Measurements from ENCODE around the gene FAM241A. TPM values are rescaled to one million over a fixed set of nuclear protein-coding genes. Genes with fewer than 3 reads are reported as not detected.

FAM241A gene
- total and polyA plus RNA-seq, 2 donors (not counting 3 experiments of a cell fraction or from before 2014, with no cell fraction given) = 3.2 to 9.1 TPM

GRCh38 chr4:112222219-112222955 lies 77.1 kb downstream of the FAM241A start:
- Histone ChIP-seq H4K20me1 (replicated peaks; ENCODE audit: control insufficient read depth, extremely low read depth, insufficient read depth, low read length) (no peaks in the 10 kb centered on the region), H3K4me1 (ENCODE audit: control insufficient read depth, extremely low read depth, insufficient read depth, low read length) (no peaks in the 10 kb centered on the region), H3K4me3 (replicated peaks in 1 of 3; ENCODE audit: insufficient read depth in 1 of 3, low read depth in 1 of 3, low read length in 3 of 3) (no peak overlapping the region), H3K9me3 (replicated peaks; ENCODE audit: control insufficient read depth, insufficient read depth, low read length) (no peaks in the 10 kb centered on the region), H3K27me3 (ENCODE audit: control insufficient read depth in 2 of 2, insufficient read depth in 2 of 2, low read length in 2 of 2) (no peaks in the 10 kb centered on the region), H3K27ac (ENCODE audit: insufficient read depth, low read depth, low read length) (no peak overlapping the region), H2AFZ (ENCODE audit: low read depth, low read length) (no peak overlapping the region), H3K79me2 (ENCODE audit: control insufficient read depth, insufficient read depth, low read length) (no peaks in the 10 kb centered on the region), H3K4me2 (ENCODE audit: insufficient read depth, low read length) (no peak overlapping the region), H3K9me1 (replicated peaks; ENCODE audit: control insufficient read depth, extremely low read depth, insufficient read depth, low read length) (no peaks in the 10 kb centered on the region), H3K36me3 (ENCODE audit: control insufficient read depth in 2 of 2, extremely low read depth in 1 of 2, insufficient read depth in 2 of 2, low read length in 2 of 2) (no peaks in the 10 kb centered on the region), H3K9ac (replicated peaks; ENCODE audit: extremely low read depth, insufficient read depth, low read length) (no peak overlapping the region)
- no peak for DNase-seq (ENCODE audit: low read depth, low spot score)
- dilution Hi-C loops (cut with MboI; ENCODE audit: extremely low pct_ligation_motif_present, low sequenced_read_pairs) = no loop called here
- POLR2A ChIA-PET = no interaction called here
- CTCF ChIA-PET = interaction anchor here (4.4 kb wide), 1 partner anchor 9 kb away, joined by 21 read pairs; no protein-coding TSS in a partner anchor
- intact Hi-C loops (cut with micrococcal nuclease) = no loop called here
- BruUV-seq (replicated peaks) = no TSS peak
- no peak for TF ChIP-seq GATA2 (IDR thresholded peaks at IDR 0.05; ENCODE audit: insufficient read depth, insufficient read length, low read depth, low read length)
- TF ChIP-seq FOS (IDR thresholded peaks at IDR 0.05; ENCODE audit: borderline replicate concordance, insufficient read depth, low read length) = no peak
- TF ChIP-seq JUN (IDR thresholded peaks at IDR 0.05; ENCODE audit: borderline replicate concordance, insufficient read depth, insufficient read length, low read depth) = no peak
- TF ChIP-seq, protein P1, sequence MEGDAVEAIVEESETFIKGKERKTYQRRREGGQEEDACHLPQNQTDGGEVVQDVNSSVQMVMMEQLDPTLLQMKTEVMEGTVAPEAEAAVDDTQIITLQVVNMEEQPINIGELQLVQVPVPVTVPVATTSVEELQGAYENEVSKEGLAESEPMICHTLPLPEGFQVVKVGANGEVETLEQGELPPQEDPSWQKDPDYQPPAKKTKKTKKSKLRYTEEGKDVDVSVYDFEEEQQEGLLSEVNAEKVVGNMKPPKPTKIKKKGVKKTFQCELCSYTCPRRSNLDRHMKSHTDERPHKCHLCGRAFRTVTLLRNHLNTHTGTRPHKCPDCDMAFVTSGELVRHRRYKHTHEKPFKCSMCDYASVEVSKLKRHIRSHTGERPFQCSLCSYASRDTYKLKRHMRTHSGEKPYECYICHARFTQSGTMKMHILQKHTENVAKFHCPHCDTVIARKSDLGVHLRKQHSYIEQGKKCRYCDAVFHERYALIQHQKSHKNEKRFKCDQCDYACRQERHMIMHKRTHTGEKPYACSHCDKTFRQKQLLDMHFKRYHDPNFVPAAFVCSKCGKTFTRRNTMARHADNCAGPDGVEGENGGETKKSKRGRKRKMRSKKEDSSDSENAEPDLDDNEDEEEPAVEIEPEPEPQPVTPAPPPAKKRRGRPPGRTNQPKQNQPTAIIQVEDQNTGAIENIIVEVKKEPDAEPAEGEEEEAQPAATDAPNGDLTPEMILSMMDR (IDR thresholded peaks at IDR 0.05; ENCODE audit: extremely low read depth in 1 of 2, insufficient read depth in 1 of 2, low read depth in 1 of 2, low read length in 2 of 2) = no peak
- no peak for TF ChIP-seq EZH2 (IDR thresholded peaks at IDR 0.05; ENCODE audit: borderline replicate concordance, low read depth, low read length, severe bottlenecking)
- no peak for TF ChIP-seq POLR2A (IDR thresholded peaks at IDR 0.05; ENCODE audit: low read depth, low read length)
- TF ChIP-seq, protein P2, sequence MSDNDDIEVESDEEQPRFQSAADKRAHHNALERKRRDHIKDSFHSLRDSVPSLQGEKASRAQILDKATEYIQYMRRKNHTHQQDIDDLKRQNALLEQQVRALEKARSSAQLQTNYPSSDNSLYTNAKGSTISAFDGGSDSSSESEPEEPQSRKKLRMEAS (IDR thresholded peaks at IDR 0.05; ENCODE audit: insufficient read depth, insufficient read length) = no peak
- TF ChIP-seq MYC (IDR thresholded peaks at IDR 0.05; ENCODE audit: low read depth, low read length) = no peak
- TF ChIP-seq POLR2AphosphoS5 (IDR thresholded peaks at IDR 0.05; ENCODE audit: insufficient read depth, low read depth, low read length) = no peak
- FAIRE-seq = no peak

All from endothelial cell of umbilical vein (primary cell).